ENCODE results near the gene ADGRL4.

The ADGRL4 gene

GRCh38 chr1:79042117-79042516, 35.6 kb upstream of the ADGRL4 start:
- no peak for TF ChIP-seq GABPA (IDR thresholded peaks at IDR 0.05; ENCODE audit: low read depth)
- no peak for TF ChIP-seq CTCF (IDR thresholded peaks at IDR 0.05; ENCODE audit: insufficient read depth, low read length)
- no peak for TF ChIP-seq POLR2AphosphoS5 (IDR thresholded peaks at IDR 0.05; ENCODE audit: low read depth)
- no peak for TF ChIP-seq REST (IDR thresholded peaks at IDR 0.05; ENCODE audit: insufficient replicate concordance, low read depth)
- no peak for TF ChIP-seq SPI1 (IDR thresholded peaks at IDR 0.05; ENCODE audit: borderline replicate concordance, low read depth)
- Histone ChIP-seq H3K27me3 (ENCODE audit: insufficient read depth, poor library complexity, severe bottlenecking) (no peaks in the 10 kb centered on the region), H3K27ac (replicated peaks) (no peak overlapping the region), H3K4me3 (replicated peaks; ENCODE audit: insufficient read depth, low read length) (no peak overlapping the region)
- peak in 1 of 2 experiments; percentile 2 for DNase-seq (ENCODE audit: low read depth in 1 of 2, low spot score in 1 of 2)

- no peak for DNase-seq (ENCODE audit: low read depth in 1 of 2, low spot score in 1 of 2)
- TF ChIP-seq REST (IDR thresholded peaks at IDR 0.05; ENCODE audit: insufficient replicate concordance, low read depth) (no peak), GABPA (IDR thresholded peaks at IDR 0.05; ENCODE audit: low read depth) (no peak), SPI1 (IDR thresholded peaks at IDR 0.05; ENCODE audit: borderline replicate concordance, low read depth) (no peak), CTCF (IDR thresholded peaks at IDR 0.05; ENCODE audit: insufficient read depth, low read length) (no peak), POLR2AphosphoS5 (IDR thresholded peaks at IDR 0.05; ENCODE audit: low read depth) (no peak)
- H3K27ac ChIP-seq (replicated peaks): no peak overlapping the region
- no peak overlapping the region for H3K4me3 ChIP-seq (replicated peaks; ENCODE audit: insufficient read depth, low read length)
- H3K27me3 ChIP-seq (ENCODE audit: insufficient read depth, poor library complexity, severe bottlenecking): no peaks in the 10 kb centered on the region
These were observed 35.1 kb upstream of the ADGRL4 start for GRCh38 chr1:79041666-79042065.

GRCh38 chr1:79040424-79041082, 34.0 kb upstream of the ADGRL4 start:
- no peak overlapping the region for H3K4me3 ChIP-seq (replicated peaks; ENCODE audit: insufficient read depth, low read length)
- no peak for DNase-seq (ENCODE audit: low read depth in 1 of 2, low spot score in 1 of 2)
- no peak for TF ChIP-seq POLR2AphosphoS5 (IDR thresholded peaks at IDR 0.05; ENCODE audit: low read depth)
- no peak for TF ChIP-seq CTCF (IDR thresholded peaks at IDR 0.05; ENCODE audit: insufficient read depth, low read length)
- no peak for TF ChIP-seq GABPA (IDR thresholded peaks at IDR 0.05; ENCODE audit: low read depth)
- TF ChIP-seq SPI1 (IDR thresholded peaks at IDR 0.05; ENCODE audit: borderline replicate concordance, low read depth): no peak
- no peaks in the 10 kb centered on the region for H3K27me3 ChIP-seq (ENCODE audit: insufficient read depth, poor library complexity, severe bottlenecking)
- no peak overlapping the region for H3K27ac ChIP-seq (replicated peaks)

GRCh38 chr1:79037085-79037484, 30.6 kb upstream of the ADGRL4 start:
- H3K4me3 ChIP-seq (replicated peaks; ENCODE audit: insufficient read depth, low read length): no peak overlapping the region
- TF ChIP-seq SPI1 (IDR thresholded peaks at IDR 0.05; ENCODE audit: borderline replicate concordance, low read depth): no peak
- TF ChIP-seq CTCF (IDR thresholded peaks at IDR 0.05; ENCODE audit: insufficient read depth, low read length): no peak
- TF ChIP-seq GABPA (IDR thresholded peaks at IDR 0.05; ENCODE audit: low read depth): no peak
- TF ChIP-seq POLR2AphosphoS5 (IDR thresholded peaks at IDR 0.05; ENCODE audit: low read depth): no peak
- no peak for TF ChIP-seq REST (IDR thresholded peaks at IDR 0.05; ENCODE audit: insufficient replicate concordance, low read depth)
- DNase-seq (ENCODE audit: low read depth in 1 of 2, low spot score in 1 of 2): no peak
- no peak overlapping the region for H3K27ac ChIP-seq (replicated peaks)
- H3K27me3 ChIP-seq (ENCODE audit: insufficient read depth, poor library complexity, severe bottlenecking): no peaks in the 10 kb centered on the region
